ENCODE results near the gene ZMYND15. TPM values are rescaled to one million over a fixed set of nuclear protein-coding genes. Genes with fewer than 3 reads are reported as not detected.

Gene ZMYND15
- total and polyA plus RNA-seq, 2 of the 13 experiments (the other 11 are each of a cell fraction or from before 2014, with no cell fraction given) = 0.24 to 2.7 TPM

- TF ChIP-seq BORCS8-MEF2B (CRISPR knock-in tag; IDR thresholded peaks at IDR 0.05) (no peak), PHF21A (CRISPR knock-in tag; IDR thresholded peaks at IDR 0.05) (no peak), RCOR2 (CRISPR knock-in tag; IDR thresholded peaks at IDR 0.05) (peak; percentile 90), RNF2 (conservative IDR thresholded peaks at IDR 0.05; ENCODE audit: low read depth) (no peak), ZNF7 (CRISPR knock-in tag; IDR thresholded peaks at IDR 0.05) (no peak), CENPX (CRISPR knock-in tag; IDR thresholded peaks at IDR 0.05) (no peak), ETV5 (CRISPR knock-in tag; IDR thresholded peaks at IDR 0.05; ENCODE audit: borderline replicate concordance) (peak; percentile 64; the same call in 1 of the 2 replicates), ZNF644 (CRISPR knock-in tag; IDR thresholded peaks at IDR 0.05; ENCODE audit: low read depth) (no peak), GABPA (IDR thresholded peaks at IDR 0.05; ENCODE audit: low read depth, low read length) (no peak), GABPA (CRISPR knock-in tag; IDR thresholded peaks at IDR 0.05; ENCODE audit: low read depth) (peak; percentile 37; the same call in 1 of the 2 replicates), SIN3B (IDR thresholded peaks at IDR 0.05; ENCODE audit: low read length) (no peak), SRF (IDR thresholded peaks at IDR 0.05; ENCODE audit: low read depth, low read length) (no peak), KDM2A (CRISPR knock-in tag; IDR thresholded peaks at IDR 0.05; ENCODE audit: borderline replicate concordance, low read depth) (no peak), THAP11 (CRISPR knock-in tag; IDR thresholded peaks at IDR 0.05) (peak; percentile 62), ZNF484 (CRISPR knock-in tag; IDR thresholded peaks at IDR 0.05; ENCODE audit: borderline replicate concordance, low read depth) (no peak), CEBPG (CRISPR knock-in tag; IDR thresholded peaks at IDR 0.05) (peak; percentile 95), ZNF746 (CRISPR knock-in tag; IDR thresholded peaks at IDR 0.05) (no peak), MTA3 (CRISPR knock-in tag; IDR thresholded peaks at IDR 0.05) (no peak), MYC (CRISPR knock-in tag; IDR thresholded peaks at IDR 0.05; ENCODE audit: borderline replicate concordance) (no peak), FOXP1 (IDR thresholded peaks at IDR 0.05) (no peak), FOXP1 (CRISPR knock-in tag; IDR thresholded peaks at IDR 0.05) (peak; percentile 17; the same call in 1 of the 2 replicates), POLR2AphosphoS2 (IDR thresholded peaks at IDR 0.05; ENCODE audit: low read depth, low read length) (no peak), ZNF317 (CRISPR knock-in tag; IDR thresholded peaks at IDR 0.05) (no peak), RBM22 (optimal IDR thresholded peaks at IDR 0.05; ENCODE audit: low read length) (no peak), ZNF567 (CRISPR knock-in tag; IDR thresholded peaks at IDR 0.05; ENCODE audit: borderline replicate concordance) (no peak), MBD4 (IDR thresholded peaks at IDR 0.05; ENCODE audit: borderline replicate concordance, low read length) (no peak), MED1 (CRISPR knock-in tag; IDR thresholded peaks at IDR 0.05) (peak; percentile 65; the same call in 1 of the 2 replicates), NCOA2 (CRISPR knock-in tag; IDR thresholded peaks at IDR 0.05) (peak; percentile 82), CREM (IDR thresholded peaks at IDR 0.05) (peak; percentile 40; the same call in 1 of the 2 replicates), CREM (CRISPR knock-in tag; IDR thresholded peaks at IDR 0.05) (no peak)
- TF ChIP-seq, protein P1, sequence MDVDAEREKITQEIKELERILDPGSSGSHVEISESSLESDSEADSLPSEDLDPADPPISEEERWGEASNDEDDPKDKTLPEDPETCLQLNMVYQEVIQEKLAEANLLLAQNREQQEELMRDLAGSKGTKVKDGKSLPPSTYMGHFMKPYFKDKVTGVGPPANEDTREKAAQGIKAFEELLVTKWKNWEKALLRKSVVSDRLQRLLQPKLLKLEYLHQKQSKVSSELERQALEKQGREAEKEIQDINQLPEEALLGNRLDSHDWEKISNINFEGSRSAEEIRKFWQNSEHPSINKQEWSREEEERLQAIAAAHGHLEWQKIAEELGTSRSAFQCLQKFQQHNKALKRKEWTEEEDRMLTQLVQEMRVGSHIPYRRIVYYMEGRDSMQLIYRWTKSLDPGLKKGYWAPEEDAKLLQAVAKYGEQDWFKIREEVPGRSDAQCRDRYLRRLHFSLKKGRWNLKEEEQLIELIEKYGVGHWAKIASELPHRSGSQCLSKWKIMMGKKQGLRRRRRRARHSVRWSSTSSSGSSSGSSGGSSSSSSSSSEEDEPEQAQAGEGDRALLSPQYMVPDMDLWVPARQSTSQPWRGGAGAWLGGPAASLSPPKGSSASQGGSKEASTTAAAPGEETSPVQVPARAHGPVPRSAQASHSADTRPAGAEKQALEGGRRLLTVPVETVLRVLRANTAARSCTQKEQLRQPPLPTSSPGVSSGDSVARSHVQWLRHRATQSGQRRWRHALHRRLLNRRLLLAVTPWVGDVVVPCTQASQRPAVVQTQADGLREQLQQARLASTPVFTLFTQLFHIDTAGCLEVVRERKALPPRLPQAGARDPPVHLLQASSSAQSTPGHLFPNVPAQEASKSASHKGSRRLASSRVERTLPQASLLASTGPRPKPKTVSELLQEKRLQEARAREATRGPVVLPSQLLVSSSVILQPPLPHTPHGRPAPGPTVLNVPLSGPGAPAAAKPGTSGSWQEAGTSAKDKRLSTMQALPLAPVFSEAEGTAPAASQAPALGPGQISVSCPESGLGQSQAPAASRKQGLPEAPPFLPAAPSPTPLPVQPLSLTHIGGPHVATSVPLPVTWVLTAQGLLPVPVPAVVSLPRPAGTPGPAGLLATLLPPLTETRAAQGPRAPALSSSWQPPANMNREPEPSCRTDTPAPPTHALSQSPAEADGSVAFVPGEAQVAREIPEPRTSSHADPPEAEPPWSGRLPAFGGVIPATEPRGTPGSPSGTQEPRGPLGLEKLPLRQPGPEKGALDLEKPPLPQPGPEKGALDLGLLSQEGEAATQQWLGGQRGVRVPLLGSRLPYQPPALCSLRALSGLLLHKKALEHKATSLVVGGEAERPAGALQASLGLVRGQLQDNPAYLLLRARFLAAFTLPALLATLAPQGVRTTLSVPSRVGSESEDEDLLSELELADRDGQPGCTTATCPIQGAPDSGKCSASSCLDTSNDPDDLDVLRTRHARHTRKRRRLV (CRISPR knock-in tag; IDR thresholded peaks at IDR 0.05) = no peak
- TF ChIP-seq, protein P2, sequence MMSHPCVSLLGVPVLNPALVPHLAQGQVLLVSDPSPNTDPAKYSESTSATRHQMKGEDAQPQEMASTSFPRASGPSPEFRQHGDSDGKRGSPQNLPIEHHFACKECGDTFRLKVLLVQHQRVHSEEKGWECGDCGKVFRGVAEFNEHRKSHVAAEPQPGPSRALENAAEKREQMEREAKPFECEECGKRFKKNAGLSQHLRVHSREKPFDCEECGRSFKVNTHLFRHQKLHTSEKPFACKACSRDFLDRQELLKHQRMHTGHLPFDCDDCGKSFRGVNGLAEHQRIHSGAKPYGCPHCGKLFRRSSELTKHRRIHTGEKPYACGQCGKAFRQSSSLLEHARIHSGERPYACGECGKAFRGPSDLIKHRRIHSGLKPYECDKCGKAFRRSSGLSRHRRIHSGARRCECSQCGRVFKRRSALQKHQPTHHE (CRISPR knock-in tag; IDR thresholded peaks at IDR 0.05; ENCODE audit: borderline replicate concordance) = no peak
Measured at GRCh38 chr17:4751932-4752331, 12.3 kb downstream of the ZMYND15 start (continued).
